ENCODE measurements around the gene DYNC2H1. TPM values are rescaled to one million over a fixed set of nuclear protein-coding genes. Genes with fewer than 3 reads are reported as not detected.

The DYNC2H1 gene
- total RNA-seq, 2 experiments from 2014 or later, result 1.4 to 1.9 TPM

DNA sequence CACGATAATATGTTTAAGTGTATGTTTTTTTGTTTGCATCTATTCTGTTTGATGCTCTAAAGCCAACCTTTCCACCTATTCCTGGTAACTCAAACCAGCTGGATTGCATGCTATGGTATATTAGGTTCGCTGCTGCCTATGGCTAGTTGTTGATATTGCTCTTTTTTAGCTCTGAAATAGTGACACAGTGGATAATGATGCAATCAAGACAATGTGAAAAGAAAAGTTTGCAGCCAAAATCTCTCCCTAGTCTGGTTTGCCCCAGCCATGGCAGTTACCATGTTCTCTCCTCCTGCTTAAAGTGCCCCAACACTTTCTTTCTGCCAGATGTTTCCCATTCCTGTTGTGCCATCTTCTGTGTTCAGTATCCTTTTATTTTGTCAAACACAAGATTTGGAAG is 269.7 kb downstream of the DYNC2H1 start:
- ChIA-PET CTCF (interaction anchor here (0.6 kb wide), 1 partner anchor 92 kb away, joined by 4 read pairs; no protein-coding TSS in a partner anchor), POLR2A (no interaction called here)
- H3K27ac Mint-ChIP-seq, result no peak overlapping the region
- intact Hi-C loops (cut with DNase I, micrococcal nuclease), result no loop called here
- no peaks in the 10 kb centered on the region for H3K27me3 Mint-ChIP-seq
- peaks cover 3% of the 10 kb centered on the region for H3K36me3 Mint-ChIP-seq (ENCODE audit: low read depth)
- peaks cover 11% of the 10 kb centered on the region for H3K9me3 Mint-ChIP-seq (ENCODE audit: low read depth)
- H3K4me1 Mint-ChIP-seq, result no peaks in the 10 kb centered on the region
- ATAC-seq, result no peak
- no peak for DNase-seq
- H3K4me3 Mint-ChIP-seq, result no peak overlapping the region

DNA sequence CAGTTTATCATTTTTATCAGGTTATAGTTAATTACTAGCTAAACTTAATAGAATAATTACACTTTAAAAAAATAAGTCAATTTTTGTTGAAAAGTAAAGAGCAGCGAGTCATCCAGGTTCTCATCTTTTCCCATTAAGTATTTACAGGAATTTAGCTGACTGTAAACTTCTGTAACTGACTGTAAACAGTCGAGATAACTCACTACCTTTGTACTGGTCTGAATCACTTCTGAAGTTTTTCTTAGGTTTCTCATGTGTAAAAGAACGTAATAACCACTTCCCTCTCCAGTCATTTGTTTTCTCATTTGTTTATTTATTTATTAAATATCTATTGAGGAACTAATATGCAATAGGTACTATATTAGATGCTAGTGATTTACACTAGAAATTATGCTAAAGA is 270.8 kb downstream of the DYNC2H1 start:
- Mint-ChIP-seq H3K4me1 (no peaks in the 10 kb centered on the region), H3K27ac (no peak overlapping the region), H3K9me3 (ENCODE audit: low read depth) (peaks cover 3% of the 10 kb centered on the region), H3K4me3 (no peak overlapping the region), H3K27me3 (no peaks in the 10 kb centered on the region), H3K36me3 (ENCODE audit: low read depth) (no peaks in the 10 kb centered on the region)
- intact Hi-C loops (cut with DNase I, micrococcal nuclease), result no loop called here
- ChIA-PET POLR2A (no interaction called here), CTCF (no interaction called here)
- DNase-seq (no peak), ATAC-seq (no peak)

DNA sequence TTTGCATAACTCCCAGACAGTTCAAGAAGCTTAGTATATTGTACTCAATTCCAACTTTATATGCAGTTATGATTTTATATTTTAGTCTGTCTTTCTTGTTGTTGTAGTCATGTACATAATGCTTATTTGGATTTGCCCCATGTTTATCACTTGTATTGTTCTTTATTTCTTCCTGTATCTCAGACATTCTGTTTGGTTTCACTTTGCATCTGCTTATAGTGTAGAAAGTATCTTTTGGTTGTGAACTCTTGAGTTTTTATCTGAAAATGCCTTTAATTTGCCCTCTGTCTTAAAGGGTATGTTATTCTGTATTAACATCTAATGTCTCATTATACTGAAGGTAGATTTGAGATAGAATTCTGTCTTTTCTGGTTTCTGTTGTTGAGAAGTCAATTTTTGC is 275.4 kb downstream of the DYNC2H1 start:
- POLR2A ChIA-PET, result no interaction called here
- no peak for ATAC-seq

DNA sequence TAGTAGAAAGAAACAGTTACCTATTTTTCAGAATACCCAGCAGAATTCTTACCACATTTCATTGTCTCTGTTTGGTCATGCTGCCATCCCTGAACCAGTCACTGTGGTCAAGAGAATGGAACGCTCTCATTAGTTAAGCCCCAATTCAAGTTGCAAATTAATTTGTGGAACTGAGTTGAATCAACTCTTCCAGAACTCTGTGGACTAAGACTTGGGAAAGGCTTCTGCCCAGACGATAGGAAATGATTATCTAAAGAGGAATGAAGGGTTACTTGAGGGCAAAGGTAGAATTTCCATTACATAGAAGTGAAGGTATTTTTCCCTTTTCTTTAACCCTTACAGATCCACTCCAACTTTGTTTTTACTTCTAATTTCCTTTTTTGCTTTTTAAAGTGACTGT is 286.4 kb downstream of the DYNC2H1 start:
- ATAC-seq, result no peak
- CTCF ChIA-PET, result no interaction called here
- Mint-ChIP-seq H3K4me1 (no peaks in the 10 kb centered on the region), H3K36me3 (ENCODE audit: low read depth) (no peaks in the 10 kb centered on the region), H3K9me3 (ENCODE audit: low read depth) (peaks cover 7% of the 10 kb centered on the region), H3K27me3 (no peaks in the 10 kb centered on the region), H3K4me3 (no peak overlapping the region), H3K27ac (no peak overlapping the region)
- intact Hi-C loops (cut with DNase I, micrococcal nuclease), result no loop called here
- DNase-seq, result no peak
- POLR2A ChIA-PET, result no interaction called here

More for the DNA sequence above, 275.4 kb downstream of the DYNC2H1 start:
- CTCF ChIA-PET, result no interaction called here
- Mint-ChIP-seq H3K27me3 (no peaks in the 10 kb centered on the region), H3K36me3 (ENCODE audit: low read depth) (no peaks in the 10 kb centered on the region), H3K4me1 (no peaks in the 10 kb centered on the region), H3K9me3 (ENCODE audit: low read depth) (no peaks in the 10 kb centered on the region), H3K4me3 (no peak overlapping the region), H3K27ac (no peak overlapping the region)
- DNase-seq, result no peak
- intact Hi-C loops (cut with DNase I, micrococcal nuclease), result no loop called here

DNA sequence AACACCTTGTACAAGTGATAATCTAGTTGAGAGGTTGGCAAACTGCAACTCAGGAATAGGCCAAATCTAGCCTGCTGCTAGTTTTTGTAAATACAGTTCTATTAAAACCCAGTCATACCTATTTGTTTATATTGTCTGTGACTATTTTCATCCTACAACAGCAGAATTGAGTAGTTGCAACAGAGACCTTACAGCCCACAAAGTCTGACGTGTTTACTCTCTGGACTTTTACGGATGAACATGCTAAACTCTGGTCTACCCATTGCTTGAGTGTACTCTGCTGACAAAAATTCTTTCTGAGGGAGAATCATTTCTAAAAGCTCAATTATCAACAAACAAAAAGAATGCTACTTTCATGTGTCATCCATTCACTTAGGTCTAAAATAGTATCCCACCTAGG is 287.0 kb downstream of the DYNC2H1 start:
- H3K27ac Mint-ChIP-seq, result no peak overlapping the region
- no peaks in the 10 kb centered on the region for H3K36me3 Mint-ChIP-seq (ENCODE audit: low read depth)
- peaks cover 5% of the 10 kb centered on the region for H3K9me3 Mint-ChIP-seq (ENCODE audit: low read depth)
- CTCF ChIA-PET, result no interaction called here
- no peaks in the 10 kb centered on the region for H3K4me1 Mint-ChIP-seq
- ATAC-seq (no peak), DNase-seq (no peak)
- POLR2A ChIA-PET, result no interaction called here
- intact Hi-C loops (cut with DNase I, micrococcal nuclease), result no loop called here
- no peaks in the 10 kb centered on the region for H3K27me3 Mint-ChIP-seq
- H3K4me3 Mint-ChIP-seq, result no peak overlapping the region

DNA sequence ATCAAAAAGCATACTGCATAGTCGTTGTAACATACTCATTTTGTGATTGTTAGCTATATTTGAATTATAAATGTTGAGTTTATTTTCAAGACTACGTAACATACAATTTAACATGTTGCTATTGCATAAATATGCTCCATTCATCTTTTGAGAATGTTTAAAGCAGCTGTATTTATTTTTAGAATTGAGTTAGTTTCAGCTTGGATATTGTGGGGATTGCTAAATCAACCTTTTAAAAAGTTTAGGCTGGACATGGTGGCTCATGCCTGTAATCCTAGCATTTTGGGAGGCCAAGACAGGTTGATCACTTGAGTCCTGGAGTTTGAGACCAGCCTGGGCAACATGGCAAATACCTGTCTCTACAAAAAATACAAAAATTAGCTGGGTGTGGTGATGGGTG is 288.1 kb downstream of the DYNC2H1 start:
- intact Hi-C loops (cut with DNase I, micrococcal nuclease), result no loop called here

DNA sequence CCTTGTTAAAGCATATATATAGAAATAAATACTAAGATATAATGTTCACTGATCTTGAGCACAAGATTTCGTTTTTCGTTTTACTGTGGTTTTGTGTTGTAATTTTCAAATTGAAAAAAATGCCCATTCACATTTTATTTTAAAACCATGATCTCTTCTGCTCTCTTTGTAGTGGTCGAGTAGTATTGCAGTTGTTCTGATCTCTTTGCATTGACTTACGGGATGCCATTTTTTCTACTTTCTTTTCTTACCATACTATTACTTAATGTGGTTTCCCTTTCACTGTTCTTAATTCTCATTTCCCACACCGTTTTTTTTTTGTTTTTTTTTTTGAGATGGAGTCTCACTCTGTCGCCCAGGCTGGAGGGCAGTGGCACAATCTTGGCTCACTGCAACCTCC is 289.6 kb downstream of the DYNC2H1 start:
- no peak for DNase-seq
- Mint-ChIP-seq H3K27ac (no peak overlapping the region), H3K9me3 (ENCODE audit: low read depth) (peaks cover 10% of the 10 kb centered on the region), H3K36me3 (ENCODE audit: low read depth) (no peaks in the 10 kb centered on the region), H3K27me3 (no peaks in the 10 kb centered on the region), H3K4me3 (no peak overlapping the region), H3K4me1 (no peaks in the 10 kb centered on the region)
- intact Hi-C loops (cut with DNase I, micrococcal nuclease), result no loop called here
- ChIA-PET POLR2A (no interaction called here), CTCF (no interaction called here)
- ATAC-seq, result no peak

More for the DNA sequence above, 288.1 kb downstream of the DYNC2H1 start:
- H3K27ac Mint-ChIP-seq, result no peak overlapping the region
- no peaks in the 10 kb centered on the region for H3K4me1 Mint-ChIP-seq
- no peaks in the 10 kb centered on the region for H3K36me3 Mint-ChIP-seq (ENCODE audit: low read depth)
- POLR2A ChIA-PET, result no interaction called here
- CTCF ChIA-PET, result no interaction called here
- no peak overlapping the region for H3K4me3 Mint-ChIP-seq
- ATAC-seq (no peak), DNase-seq (no peak)
- H3K27me3 Mint-ChIP-seq, result no peaks in the 10 kb centered on the region
- peaks cover 11% of the 10 kb centered on the region for H3K9me3 Mint-ChIP-seq (ENCODE audit: low read depth)

DNA sequence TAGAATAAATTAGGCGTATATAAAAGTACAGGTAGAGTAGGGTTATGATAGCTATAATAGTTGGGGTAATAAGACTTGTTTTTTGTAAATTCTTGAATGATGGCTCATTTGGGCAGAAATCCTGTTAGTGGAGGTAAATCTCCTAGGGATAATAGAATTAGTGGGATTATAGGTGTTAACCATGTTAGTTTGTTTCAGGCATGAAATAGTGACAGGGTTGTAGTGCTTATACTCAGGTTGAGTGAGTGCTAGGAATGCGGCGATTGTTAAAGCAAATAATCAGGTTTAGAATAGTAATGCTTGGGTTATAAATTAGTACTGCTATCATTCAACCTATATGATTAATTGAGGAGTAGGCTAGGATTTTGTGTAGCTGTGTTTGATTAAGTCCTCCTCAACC is 297.1 kb downstream of the DYNC2H1 start:
- DNase-seq (no peak), ATAC-seq (no peak)
- POLR2A ChIA-PET, result no interaction called here
- intact Hi-C loops (cut with DNase I, micrococcal nuclease), result no loop called here
- Mint-ChIP-seq H3K4me3 (no peak overlapping the region), H3K9me3 (ENCODE audit: low read depth) (peaks cover 7% of the 10 kb centered on the region), H3K4me1 (no peaks in the 10 kb centered on the region), H3K27me3 (no peaks in the 10 kb centered on the region), H3K36me3 (ENCODE audit: low read depth) (no peaks in the 10 kb centered on the region), H3K27ac (no peak overlapping the region)
- CTCF ChIA-PET, result interaction anchor here (0.5 kb wide), 1 partner anchor 471 kb away, joined by 3 read pairs; no protein-coding TSS in a partner anchor

DNA sequence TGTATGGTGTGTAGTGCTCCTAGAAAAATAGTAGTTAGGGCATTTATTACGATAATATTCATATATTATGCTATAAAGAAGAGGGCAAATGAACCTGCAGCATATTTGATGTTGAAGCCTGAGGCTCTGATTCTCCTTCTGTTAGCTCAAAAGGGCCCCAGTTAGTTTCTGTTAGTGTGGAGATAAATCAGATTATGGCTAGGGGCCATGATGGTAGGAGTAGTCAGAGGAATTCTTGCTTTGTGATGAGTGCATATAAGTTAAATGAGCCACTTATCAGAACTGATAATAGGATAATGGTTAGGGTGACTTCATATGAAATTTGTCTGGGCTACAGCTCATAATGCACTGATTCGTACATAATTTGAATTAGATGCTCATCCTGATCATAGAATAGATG is 298.4 kb downstream of the DYNC2H1 start:
- no peak overlapping the region for H3K4me3 Mint-ChIP-seq
- no peaks in the 10 kb centered on the region for H3K36me3 Mint-ChIP-seq (ENCODE audit: low read depth)
- DNase-seq, result no peak
- ChIA-PET CTCF (interaction anchor here (0.6 kb wide), 1 partner anchor 1529 kb away, joined by 3 read pairs; no protein-coding TSS in a partner anchor), POLR2A (no interaction called here)
- H3K4me1 Mint-ChIP-seq, result no peaks in the 10 kb centered on the region
- no peaks in the 10 kb centered on the region for H3K27me3 Mint-ChIP-seq
- H3K9me3 Mint-ChIP-seq (ENCODE audit: low read depth), result no peaks in the 10 kb centered on the region
- no peak for ATAC-seq
- H3K27ac Mint-ChIP-seq, result no peak overlapping the region
- intact Hi-C loops (cut with DNase I, micrococcal nuclease), result no loop called here

DNA sequence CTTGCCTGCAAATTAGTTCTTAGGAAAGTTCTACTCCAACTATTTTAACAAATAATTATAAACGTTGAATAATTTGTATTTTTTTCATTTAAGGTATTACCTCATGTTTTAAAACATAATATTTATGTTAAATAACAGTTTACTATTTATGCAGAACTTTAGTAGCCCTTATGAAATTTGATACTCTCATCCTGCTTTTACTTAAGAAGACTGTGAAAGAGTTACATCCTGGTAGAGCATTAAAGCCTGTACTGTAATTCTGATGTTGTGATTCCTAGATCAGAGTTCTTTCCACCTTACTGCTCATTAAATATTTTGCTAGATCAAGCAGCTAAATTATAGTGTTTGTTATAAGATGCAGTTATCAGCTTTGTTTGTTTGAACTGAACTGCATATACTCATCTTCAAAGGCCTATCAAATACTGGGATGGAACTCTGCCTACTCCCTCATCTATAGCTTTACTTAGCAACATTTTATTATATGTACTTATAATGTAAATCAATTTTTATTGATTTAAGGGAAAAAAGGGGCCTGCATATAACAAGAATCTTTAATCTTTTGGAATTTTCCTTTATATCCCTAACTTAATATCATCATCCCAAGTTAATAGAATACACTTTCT is 304.2 kb downstream of the DYNC2H1 start:
- H3K36me3 Mint-ChIP-seq (ENCODE audit: low read depth), result no peaks in the 10 kb centered on the region
- POLR2A ChIA-PET, result no interaction called here
- intact Hi-C loops (cut with DNase I, micrococcal nuclease), result no loop called here

DNA sequence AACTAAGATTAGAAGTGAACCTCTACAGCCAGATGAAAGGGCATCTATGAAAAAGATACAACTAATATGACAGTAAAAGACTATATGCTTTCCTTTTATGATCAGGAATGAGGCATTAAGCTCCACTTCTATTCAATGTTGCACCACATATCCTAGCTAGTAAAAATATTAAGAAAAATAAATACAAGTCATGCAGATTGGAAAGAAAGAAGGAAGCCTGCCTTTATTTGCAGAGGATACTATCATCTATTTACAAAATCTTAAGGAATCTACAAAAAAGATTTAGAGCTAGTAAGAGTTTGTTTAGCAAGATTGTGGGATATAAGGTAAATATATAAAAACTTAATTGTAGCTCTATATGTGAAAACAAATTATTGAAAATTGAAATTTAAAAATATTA is 308.8 kb downstream of the DYNC2H1 start:
- no peak overlapping the region for H3K4me3 Mint-ChIP-seq
- H3K4me1 Mint-ChIP-seq, result no peaks in the 10 kb centered on the region
- CTCF ChIA-PET, result no interaction called here
- intact Hi-C loops (cut with DNase I, micrococcal nuclease), result no loop called here
- H3K36me3 Mint-ChIP-seq (ENCODE audit: low read depth), result no peaks in the 10 kb centered on the region
- DNase-seq (no peak), ATAC-seq (no peak)
- H3K9me3 Mint-ChIP-seq (ENCODE audit: low read depth), result peaks cover 22% of the 10 kb centered on the region
- POLR2A ChIA-PET, result no interaction called here
- H3K27me3 Mint-ChIP-seq, result no peaks in the 10 kb centered on the region
- H3K27ac Mint-ChIP-seq, result no peak overlapping the region

More for the DNA sequence above, 304.2 kb downstream of the DYNC2H1 start:
- Mint-ChIP-seq H3K27ac (no peak overlapping the region), H3K4me3 (no peak overlapping the region), H3K27me3 (no peaks in the 10 kb centered on the region), H3K9me3 (ENCODE audit: low read depth) (peaks cover 8% of the 10 kb centered on the region), H3K4me1 (no peaks in the 10 kb centered on the region)
- DNase-seq (no peak), ATAC-seq (no peak)
- CTCF ChIA-PET, result interaction anchor here (0.7 kb wide), 1 partner anchor 31 kb away, joined by 3 read pairs; no protein-coding TSS in a partner anchor

DNA sequence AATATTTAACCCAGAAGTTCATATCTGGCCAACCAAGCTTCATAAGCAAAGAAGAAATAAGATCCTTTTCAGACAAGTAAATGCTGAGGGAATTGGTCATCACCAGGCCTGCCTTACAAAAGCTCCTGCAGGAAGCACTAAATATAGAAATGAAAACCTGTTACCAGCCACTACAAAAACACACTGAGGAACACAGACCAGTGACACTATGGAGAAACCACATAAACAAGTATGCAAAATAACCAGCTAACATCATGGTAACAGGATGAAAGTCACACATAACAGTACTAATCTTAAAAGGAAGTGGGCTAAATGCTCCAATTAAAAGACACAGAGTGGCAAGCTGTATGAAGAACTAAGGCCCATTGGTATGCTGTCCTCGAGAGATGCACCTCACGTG is 311.4 kb downstream of the DYNC2H1 start:
- ATAC-seq, result no peak
- H3K27ac Mint-ChIP-seq, result no peak overlapping the region
- no peaks in the 10 kb centered on the region for H3K27me3 Mint-ChIP-seq
- no peak for DNase-seq
- no peaks in the 10 kb centered on the region for H3K4me1 Mint-ChIP-seq
- no peak overlapping the region for H3K4me3 Mint-ChIP-seq
- peaks cover 18% of the 10 kb centered on the region for H3K9me3 Mint-ChIP-seq (ENCODE audit: low read depth)
- POLR2A ChIA-PET, result no interaction called here
- intact Hi-C loops (cut with DNase I, micrococcal nuclease), result no loop called here
- CTCF ChIA-PET, result no interaction called here
- no peaks in the 10 kb centered on the region for H3K36me3 Mint-ChIP-seq (ENCODE audit: low read depth)

All from activated CD4-positive, alpha-beta T cell treated with anti-CD3 and anti-CD28 coated beads for 36 hours (primary cell).